Adrenal gland (tissue), 5 donors: ENCODE data around the gene GIMAP7.

Experiments used
- POLR2A ChIP-seq, 2 donors: fragments of 450-650 bp; IDR thresholded peaks; one replicate each; pipeline ENCODE4 v1.6.1; 2017; ENCODE audit warnings: antibody characterized with exemption in 2 of 2, mild to moderate bottlenecking in 2 of 2, moderate library complexity in 1 of 2
- TF ChIP-seq, protein P1 (sequence below), 6 experiments: fragments of 450-650 bp in 4 of 6; fragments of 200-600 bp in 2 of 6; sonication (generic) in 1 of 6; IDR thresholded peaks; 1 replicate in 5 of 6; 2 replicates in 1 of 6; pipeline versions ENCODE4 v1.5.1 to v1.8.0; 2016 to 2021; ENCODE audit warnings: antibody characterized with exemption in 6 of 6, mild to moderate bottlenecking in 2 of 6, moderate library complexity in 1 of 6
- donor health status: DM: no; HTN: no; CAD: no.

- TF ChIP-seq, protein P1, sequence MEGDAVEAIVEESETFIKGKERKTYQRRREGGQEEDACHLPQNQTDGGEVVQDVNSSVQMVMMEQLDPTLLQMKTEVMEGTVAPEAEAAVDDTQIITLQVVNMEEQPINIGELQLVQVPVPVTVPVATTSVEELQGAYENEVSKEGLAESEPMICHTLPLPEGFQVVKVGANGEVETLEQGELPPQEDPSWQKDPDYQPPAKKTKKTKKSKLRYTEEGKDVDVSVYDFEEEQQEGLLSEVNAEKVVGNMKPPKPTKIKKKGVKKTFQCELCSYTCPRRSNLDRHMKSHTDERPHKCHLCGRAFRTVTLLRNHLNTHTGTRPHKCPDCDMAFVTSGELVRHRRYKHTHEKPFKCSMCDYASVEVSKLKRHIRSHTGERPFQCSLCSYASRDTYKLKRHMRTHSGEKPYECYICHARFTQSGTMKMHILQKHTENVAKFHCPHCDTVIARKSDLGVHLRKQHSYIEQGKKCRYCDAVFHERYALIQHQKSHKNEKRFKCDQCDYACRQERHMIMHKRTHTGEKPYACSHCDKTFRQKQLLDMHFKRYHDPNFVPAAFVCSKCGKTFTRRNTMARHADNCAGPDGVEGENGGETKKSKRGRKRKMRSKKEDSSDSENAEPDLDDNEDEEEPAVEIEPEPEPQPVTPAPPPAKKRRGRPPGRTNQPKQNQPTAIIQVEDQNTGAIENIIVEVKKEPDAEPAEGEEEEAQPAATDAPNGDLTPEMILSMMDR (IDR thresholded peaks at IDR 0.05): no peak
- TF ChIP-seq POLR2A (IDR thresholded peaks at IDR 0.05): no peak
These were observed 2.5 kb downstream of the GIMAP7 start for GRCh38 chr7:150516956-150517745.
